ENCODE results near the gene TMEM143.

TMEM143 gene

DNA sequence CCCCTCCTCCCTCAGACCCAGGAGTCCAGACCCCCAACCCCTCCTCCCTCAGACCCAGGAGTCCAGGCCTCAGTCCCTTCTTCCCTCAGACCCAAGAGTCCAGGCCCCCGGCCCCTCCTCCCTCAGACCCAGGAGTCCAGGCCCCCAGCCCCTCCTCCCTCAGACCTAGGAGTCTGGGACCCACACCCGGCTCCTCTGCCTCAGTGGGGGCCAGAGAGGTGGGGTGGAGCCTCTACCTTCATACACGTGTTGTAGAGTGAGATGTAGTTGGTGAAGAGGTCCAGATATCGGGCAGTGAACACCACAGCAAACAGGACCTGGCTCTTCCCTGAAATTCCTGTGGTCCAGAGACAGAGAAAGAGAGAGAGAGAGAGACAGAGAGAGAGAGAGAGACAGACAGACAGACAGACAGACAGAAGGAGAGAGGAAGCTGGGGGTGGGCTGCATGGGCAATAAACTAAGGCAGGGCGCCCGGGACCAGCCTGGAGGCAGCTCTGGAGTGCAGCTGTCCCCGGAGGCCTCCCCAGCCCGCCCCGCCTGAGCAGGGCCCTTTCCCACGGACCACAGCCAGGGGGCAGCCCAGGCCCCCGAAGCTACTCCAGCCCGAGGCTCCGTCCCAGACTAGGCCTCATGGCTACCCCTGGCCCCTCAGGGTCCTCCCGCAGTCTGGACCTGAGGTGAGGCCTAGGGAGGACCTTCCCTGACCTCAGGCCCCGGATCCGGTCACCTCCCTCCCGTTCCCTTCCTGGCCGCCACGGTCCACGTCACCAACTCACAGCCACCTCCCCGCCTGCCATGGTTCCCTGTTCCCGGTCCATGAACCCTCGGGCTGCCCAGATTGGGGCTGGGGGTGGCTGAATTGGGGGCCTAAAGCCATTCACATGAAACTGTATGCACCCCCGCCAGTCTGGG lies 26.7 kb upstream of the TMEM143 start:
- no peak for DNase-seq (ENCODE audit: low read depth)
- H3K4me3 ChIP-seq (ENCODE audit: control insufficient read depth, low read depth, low read length) = peak overlapping the region; percentile 74
- TF ChIP-seq, protein P1, sequence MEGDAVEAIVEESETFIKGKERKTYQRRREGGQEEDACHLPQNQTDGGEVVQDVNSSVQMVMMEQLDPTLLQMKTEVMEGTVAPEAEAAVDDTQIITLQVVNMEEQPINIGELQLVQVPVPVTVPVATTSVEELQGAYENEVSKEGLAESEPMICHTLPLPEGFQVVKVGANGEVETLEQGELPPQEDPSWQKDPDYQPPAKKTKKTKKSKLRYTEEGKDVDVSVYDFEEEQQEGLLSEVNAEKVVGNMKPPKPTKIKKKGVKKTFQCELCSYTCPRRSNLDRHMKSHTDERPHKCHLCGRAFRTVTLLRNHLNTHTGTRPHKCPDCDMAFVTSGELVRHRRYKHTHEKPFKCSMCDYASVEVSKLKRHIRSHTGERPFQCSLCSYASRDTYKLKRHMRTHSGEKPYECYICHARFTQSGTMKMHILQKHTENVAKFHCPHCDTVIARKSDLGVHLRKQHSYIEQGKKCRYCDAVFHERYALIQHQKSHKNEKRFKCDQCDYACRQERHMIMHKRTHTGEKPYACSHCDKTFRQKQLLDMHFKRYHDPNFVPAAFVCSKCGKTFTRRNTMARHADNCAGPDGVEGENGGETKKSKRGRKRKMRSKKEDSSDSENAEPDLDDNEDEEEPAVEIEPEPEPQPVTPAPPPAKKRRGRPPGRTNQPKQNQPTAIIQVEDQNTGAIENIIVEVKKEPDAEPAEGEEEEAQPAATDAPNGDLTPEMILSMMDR (IDR thresholded peaks at IDR 0.05; ENCODE audit: control insufficient read depth, insufficient read depth, low read depth, low read length, missing control alignments) = peak; percentile 72

DNA sequence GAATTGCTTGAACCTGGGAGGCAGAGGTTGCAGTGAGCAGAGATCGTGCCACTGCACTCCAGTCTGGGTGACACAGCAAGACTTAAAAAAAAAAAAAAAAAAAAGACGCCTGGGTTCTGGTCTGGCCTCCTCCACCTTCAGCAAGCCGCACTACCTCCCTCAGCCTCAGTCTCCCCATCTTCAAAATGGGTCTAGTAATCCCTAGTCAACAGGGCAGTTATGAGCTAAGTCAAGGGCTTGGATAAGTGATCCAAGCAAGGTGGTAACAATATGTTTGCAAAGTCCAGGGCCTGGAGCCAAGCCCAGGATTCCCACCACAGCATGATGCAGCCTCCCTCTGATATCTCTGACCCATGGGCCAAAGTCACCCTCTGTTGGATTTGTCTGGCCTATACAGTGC lies 23.2 kb upstream of the TMEM143 start:
- DNase-seq (ENCODE audit: low read depth) = no peak
- TF ChIP-seq, protein P1 (IDR thresholded peaks at IDR 0.05; ENCODE audit: control insufficient read depth, insufficient read depth, low read depth, low read length, missing control alignments) = no peak
- H3K4me3 ChIP-seq (ENCODE audit: control insufficient read depth, low read depth, low read length) = no peak overlapping the region

GRCh38 chr19:48385461-48386087 lies 21.8 kb upstream of the TMEM143 start:
- DNase-seq (ENCODE audit: low read depth) = no peak
- no peak overlapping the region for H3K4me3 ChIP-seq (ENCODE audit: control insufficient read depth, low read depth, low read length)
- TF ChIP-seq, protein P1 (IDR thresholded peaks at IDR 0.05; ENCODE audit: control insufficient read depth, insufficient read depth, low read depth, low read length, missing control alignments) = no peak

DNA sequence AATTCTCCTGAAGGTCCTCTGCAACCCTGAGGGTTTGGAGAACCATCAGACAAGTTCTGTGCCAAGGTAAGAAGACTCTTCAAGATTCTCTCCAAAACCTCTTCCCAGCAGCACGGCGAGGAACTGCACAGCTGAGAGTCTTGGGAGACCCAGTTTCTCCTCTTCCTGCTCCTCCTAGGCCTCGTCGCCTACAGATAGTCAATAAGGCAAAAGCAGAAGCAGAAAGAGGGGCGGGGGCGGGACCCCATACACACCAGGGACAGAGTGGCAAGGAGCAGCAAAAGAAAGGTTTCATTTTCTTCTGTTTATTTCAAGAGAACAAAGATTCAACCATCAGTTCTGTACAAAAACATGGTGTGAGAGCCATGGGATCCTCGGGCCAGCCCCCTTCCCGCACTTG lies 18.5 kb upstream of the TMEM143 start:
- no peak overlapping the region for H3K4me3 ChIP-seq (ENCODE audit: control insufficient read depth, low read depth, low read length)
- TF ChIP-seq, protein P1 (IDR thresholded peaks at IDR 0.05; ENCODE audit: control insufficient read depth, insufficient read depth, low read depth, low read length, missing control alignments) = no peak
- DNase-seq (ENCODE audit: low read depth) = no peak

- no peak for DNase-seq (ENCODE audit: low read depth)
- TF ChIP-seq, protein P1 (IDR thresholded peaks at IDR 0.05; ENCODE audit: control insufficient read depth, insufficient read depth, low read depth, low read length, missing control alignments) = peak; percentile 1
Observed at GRCh38 chr19:48381178-48381950, 17.6 kb upstream of the TMEM143 start.

DNA sequence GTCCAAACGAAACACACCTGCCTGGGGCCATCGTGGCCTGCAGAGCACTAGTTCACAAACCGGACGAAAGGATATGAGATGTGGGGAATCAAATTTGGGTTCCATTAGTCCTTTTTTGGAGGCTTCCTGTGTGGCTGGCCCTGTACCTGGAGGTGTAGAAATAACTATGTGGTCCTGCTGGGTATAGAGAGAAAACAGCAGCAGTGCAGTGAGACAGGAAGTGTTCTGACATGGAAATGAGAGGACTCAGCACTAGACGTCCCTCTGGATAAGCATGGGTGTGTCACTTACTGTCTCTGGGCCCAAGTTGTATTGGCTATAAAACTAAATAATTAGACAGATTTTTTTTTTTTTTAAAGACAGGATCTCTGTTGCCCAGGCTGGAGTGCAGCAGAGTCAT lies 15.3 kb upstream of the TMEM143 start:
- no peak overlapping the region for H3K4me3 ChIP-seq (ENCODE audit: control insufficient read depth, low read depth, low read length)
- DNase-seq (ENCODE audit: low read depth) = no peak
- TF ChIP-seq, protein P1 (IDR thresholded peaks at IDR 0.05; ENCODE audit: control insufficient read depth, insufficient read depth, low read depth, low read length, missing control alignments) = no peak

More at GRCh38 chr19:48381178-48381950, 17.6 kb upstream of the TMEM143 start:
- no peak overlapping the region for H3K4me3 ChIP-seq (ENCODE audit: control insufficient read depth, low read depth, low read length)

All from AG09309 (cell line).